ENCODE results near the gene NT5C2. TPM values are rescaled to one million over a fixed set of nuclear protein-coding genes. Genes with fewer than 3 reads are reported as not detected.
"Not testable (repeated sequence)": the region's sequence is repeated elsewhere in the genome, so short reads cannot be mapped to it uniquely, and the experiment has no call there.

Gene NT5C2
- polyA plus RNA-seq, 1 of the 3 experiments (the other 2 are of a cell fraction): 29.6 TPM

- Histone ChIP-seq H3K36me3 (replicated peaks in 1 of 2; ENCODE audit: control insufficient read depth in 1 of 2, insufficient read depth in 2 of 2, low read length in 1 of 2) (no peaks in the 10 kb centered on the region), H3K9me2 (no peaks in the 10 kb centered on the region), H3K27ac (ENCODE audit: low read depth in 2 of 2, low read length in 1 of 2) (no peak overlapping the region), H3F3A (replicated peaks; ENCODE audit: insufficient read depth) (peaks cover 20% of the 10 kb centered on the region), H4K20me1 (ENCODE audit: insufficient read depth) (no peaks in the 10 kb centered on the region), H2AFZ (ENCODE audit: low read depth) (no peak overlapping the region), H3K9me3 (no peaks in the 10 kb centered on the region), H3K9ac (no peak overlapping the region), H3K79me2 (ENCODE audit: insufficient read depth) (no peaks in the 10 kb centered on the region), H3K27me3 (ENCODE audit: insufficient read depth) (no peaks in the 10 kb centered on the region), H3K4me1 (ENCODE audit: control insufficient read depth in 1 of 2, insufficient read depth in 2 of 2, low read depth in 1 of 2, low read length in 1 of 2) (peaks cover 0 to 18% of the 10 kb centered on the region in 2 experiments; a peak in 1 of 4 replicates), H3K4me3 (ENCODE audit: low read depth in 2 of 2, low read length in 1 of 2) (no peak overlapping the region), H3K4me2 (no peak overlapping the region)
- ChIA-PET POLR2A (no interaction called here), CTCF (interaction anchor here (1.3 to 3.5 kb wide), 2 partner anchors 17 to 22 kb away, joined by 3 to 11 read pairs; no protein-coding TSS in a partner anchor)
- no peak for TF ChIP-seq RCOR1 (IDR thresholded peaks at IDR 0.05; ENCODE audit: low read length)
- no peak for TF ChIP-seq NRF1 (IDR thresholded peaks at IDR 0.05; ENCODE audit: low read depth, low read length)
- TF ChIP-seq USF2 (IDR thresholded peaks at IDR 0.05; ENCODE audit: borderline replicate concordance, low read depth, low read length): no peak
- DNase-seq: no peak
- WGBS (ENCODE audit: low lambda C conversion rate): 88% methylated on average over 1 of the region's 1 CpG
Measured at GRCh38 chr10:103227416-103227815, 34.3 kb upstream of the NT5C2 start.

- no peak overlapping the region for H2AFZ ChIP-seq (ENCODE audit: low read depth)
- no peak overlapping the region for H3K4me3 ChIP-seq (ENCODE audit: low read depth in 2 of 2, low read length in 1 of 2)
- no peaks in the 10 kb centered on the region for H3K27me3 ChIP-seq (ENCODE audit: insufficient read depth)
- no peak overlapping the region for H3K9ac ChIP-seq
- no peaks in the 10 kb centered on the region for H4K20me1 ChIP-seq (ENCODE audit: insufficient read depth)
- H3F3A ChIP-seq (replicated peaks; ENCODE audit: insufficient read depth): peaks cover 7% of the 10 kb centered on the region
- no peak overlapping the region for H3K27ac ChIP-seq (ENCODE audit: low read depth in 2 of 2, low read length in 1 of 2)
- H3K9me2 ChIP-seq: no peaks in the 10 kb centered on the region
- H3K4me1 ChIP-seq (ENCODE audit: control insufficient read depth in 1 of 2, insufficient read depth in 2 of 2, low read depth in 1 of 2, low read length in 1 of 2): peaks cover 0 to 8% of the 10 kb centered on the region in 2 experiments; a peak in 1 of 4 replicates
- ChIA-PET POLR2A (no interaction called here), CTCF (interaction anchor here (0.7 kb wide), 1 partner anchor 323 kb away, joined by 3 read pairs; no protein-coding TSS in a partner anchor)
- no peak for TF ChIP-seq PBX3 (IDR thresholded peaks at IDR 0.05)
- no peak for TF ChIP-seq TEAD4 (IDR thresholded peaks at IDR 0.05; ENCODE audit: borderline replicate concordance, insufficient read depth)
- no peak for TF ChIP-seq TAF1 (IDR thresholded peaks at IDR 0.05; ENCODE audit: borderline replicate concordance, low read depth, low read length)
- no peak for TF ChIP-seq SMC3 (IDR thresholded peaks at IDR 0.05; ENCODE audit: low read depth, low read length)
- no peak for TF ChIP-seq RCOR1 (IDR thresholded peaks at IDR 0.05; ENCODE audit: low read length)
- H3K9me3 ChIP-seq: no peaks in the 10 kb centered on the region
- H3K36me3 ChIP-seq (replicated peaks in 1 of 2; ENCODE audit: control insufficient read depth in 1 of 2, insufficient read depth in 2 of 2, low read length in 1 of 2): no peaks in the 10 kb centered on the region
- H3K79me2 ChIP-seq (ENCODE audit: insufficient read depth): no peaks in the 10 kb centered on the region
- H3K4me2 ChIP-seq: no peak overlapping the region
- DNase-seq: no peak
Measured at GRCh38 chr10:103225939-103226338, 32.9 kb upstream of the NT5C2 start.

GRCh38 chr10:103224721-103225120, 31.6 kb upstream of the NT5C2 start:
- H3K9ac ChIP-seq; POLR2A ChIA-PET; H3K27ac ChIP-seq (ENCODE audit: low read depth in 2 of 2, low read length in 1 of 2); DNase-seq; H2AFZ ChIP-seq (ENCODE audit: low read depth); H3K9me2 ChIP-seq; H3K4me3 ChIP-seq (ENCODE audit: low read depth in 2 of 2, low read length in 1 of 2); H4K20me1 ChIP-seq (ENCODE audit: insufficient read depth); H3K4me1 ChIP-seq (ENCODE audit: control insufficient read depth in 1 of 2, insufficient read depth in 2 of 2, low read depth in 1 of 2, low read length in 1 of 2); H3K36me3 ChIP-seq (replicated peaks in 1 of 2; ENCODE audit: control insufficient read depth in 1 of 2, insufficient read depth in 2 of 2, low read length in 1 of 2); H3K9me3 ChIP-seq; H3F3A ChIP-seq (replicated peaks; ENCODE audit: insufficient read depth); H3K79me2 ChIP-seq (ENCODE audit: insufficient read depth); H3K27me3 ChIP-seq (ENCODE audit: insufficient read depth); H3K4me2 ChIP-seq: not testable (repeated sequence)
- 86% methylated on average over 5 of the region's 5 CpGs for WGBS (ENCODE audit: low lambda C conversion rate)
- CTCF ChIA-PET: interaction anchor here (0.9 kb wide), 1 partner anchor 35 kb away, joined by 3 read pairs; no protein-coding TSS in a partner anchor

Data from SK-N-SH (cell line).